Trophoblast cell (in vitro differentiated cells and primary cell): ENCODE data around the gene SPOCK1.

Experiments used
- DNase-seq, 2 donors: peaks; one replicate each; pipeline ENCODE4 v3.0.0-alpha.2; 2016
- H2AFZ ChIP-seq: 2 replicates; pipeline ENCODE4 v1.6.1; 2013; ENCODE audit warnings: low read length, moderate library complexity, mild to moderate bottlenecking; ENCODE audit not compliant: insufficient read depth, poor library complexity
- H2AK5ac ChIP-seq: 2 replicates; pipeline ENCODE4 v1.6.1; 2013; ENCODE audit warnings: mild to moderate bottlenecking, low read length
- H2BK120ac ChIP-seq: 2 replicates; pipeline ENCODE4 v1.6.1; 2013; ENCODE audit warnings: low read length, mild to moderate bottlenecking, moderate library complexity; ENCODE audit not compliant: insufficient read depth, poor library complexity
- H2BK12ac ChIP-seq: 2 replicates; pipeline ENCODE4 v1.6.1; 2013; ENCODE audit warnings: mild to moderate bottlenecking, low read length, moderate library complexity
- H2BK5ac ChIP-seq: 2 replicates; pipeline ENCODE4 v1.6.1; 2013; ENCODE audit warnings: low read length, low read depth, moderate library complexity, mild to moderate bottlenecking; ENCODE audit not compliant: poor library complexity
- H3K14ac ChIP-seq: 2 replicates; pipeline ENCODE4 v1.6.1; 2013; ENCODE audit warnings: mild to moderate bottlenecking, low read length
- H3K18ac ChIP-seq: 2 replicates; pipeline ENCODE4 v1.6.1; 2013; ENCODE audit warnings: mild to moderate bottlenecking, low read length
- H3K23ac ChIP-seq: 2 replicates; pipeline ENCODE4 v1.6.1; 2013; ENCODE audit warnings: low read length
- H3K27ac ChIP-seq: 2 replicates; pipeline ENCODE4 v1.5.1; 2013; ENCODE audit warnings: low read depth, mild to moderate bottlenecking, inconsistent platforms, low read length, moderate library complexity
- H3K27me3 ChIP-seq: 2 replicates; pipeline ENCODE4 v1.6.1; 2013; ENCODE audit warnings: inconsistent platforms, mild to moderate bottlenecking, low read length, moderate library complexity; ENCODE audit not compliant: insufficient read depth
- H3K36me3 ChIP-seq, 2 experiments: 1 replicate in 1 of 2; 2 replicates in 1 of 2; pipeline ENCODE4 v1.6.1; 2013; ENCODE audit warnings: low read length in 2 of 2, mild to moderate bottlenecking in 2 of 2, moderate library complexity in 1 of 2; ENCODE audit not compliant: insufficient read depth in 2 of 2, control insufficient read depth in 1 of 2
- H3K4ac ChIP-seq: 2 replicates; pipeline ENCODE4 v1.6.1; 2013; ENCODE audit warnings: low read depth, mild to moderate bottlenecking, low read length, moderate library complexity
- H3K4me1 ChIP-seq, 2 experiments: 1 replicate in 1 of 2; 2 replicates in 1 of 2; pipeline ENCODE4 v1.6.1; 2013; ENCODE audit warnings: low read length in 2 of 2, mild to moderate bottlenecking in 2 of 2, moderate library complexity in 1 of 2; ENCODE audit not compliant: insufficient read depth in 2 of 2, control insufficient read depth in 1 of 2
- H3K4me2 ChIP-seq: 2 replicates; pipeline ENCODE4 v1.6.1; 2013; ENCODE audit warnings: inconsistent platforms, mild to moderate bottlenecking, low read length, moderate library complexity
- H3K4me3 ChIP-seq: 2 replicates; pipeline ENCODE4 v1.5.1; 2013; ENCODE audit warnings: mild to moderate bottlenecking, low read depth, low read length, inconsistent platforms
- H3K79me1 ChIP-seq: one replicate; pipeline ENCODE4 v1.6.1; 2013; ENCODE audit warnings: low read length
- H3K79me2 ChIP-seq: 2 replicates; pipeline ENCODE4 v1.6.1; 2013; ENCODE audit warnings: low read length, mild to moderate bottlenecking; ENCODE audit not compliant: control insufficient read depth, insufficient read depth, poor library complexity
- H3K9ac ChIP-seq: 2 replicates; pipeline ENCODE4 v1.6.1; 2013; ENCODE audit warnings: mild to moderate bottlenecking, low read length
- H3K9me3 ChIP-seq: 2 replicates; pipeline ENCODE4 v1.6.1; 2013; ENCODE audit warnings: low read depth, mild to moderate bottlenecking, control low read depth, inconsistent platforms, low read length; ENCODE audit not compliant: insufficient read depth
- H4K12ac ChIP-seq: 2 replicates; pipeline ENCODE4 v1.6.1; 2013; ENCODE audit warnings: low read depth, mild to moderate bottlenecking, low read length, moderate library complexity
- H4K8ac ChIP-seq: 2 replicates; pipeline ENCODE4 v1.6.1; 2013; ENCODE audit warnings: low read depth, mild to moderate bottlenecking, low read length, moderate library complexity
- H4K91ac ChIP-seq: one replicate; pipeline ENCODE4 v1.6.1; 2013; ENCODE audit warnings: low read depth, mild to moderate bottlenecking, low read length, moderate library complexity
- WGBS: extraction: QIAGEN DNeasy Blood & Tissue Kit; methylation state at CpG from one replicate; pipeline ENCODE4 v1.1.7; 2013; ENCODE audit warnings: missing lambda C conversion rate; ENCODE audit not compliant: insufficient read length, insufficient coverage; ENCODE audit errors: extremely low coverage; 5-methylcytosine and 5-hydroxymethylcytosine counted together

The SPOCK1 gene

GRCh38 chr5:137409736-137410135 is 89.4 kb downstream of the SPOCK1 start:
- Histone ChIP-seq H3K9me3 (no peaks in the 10 kb centered on the region), H4K12ac (no peak overlapping the region), H3K4me3 (no peak overlapping the region), H3K14ac (no peak overlapping the region), H3K23ac (no peak overlapping the region), H3K4me1 (peaks cover 0 to 3% of the 10 kb centered on the region in 2 experiments), H4K91ac (no peak overlapping the region), H3K27me3 (no peaks in the 10 kb centered on the region), H2BK120ac (no peak overlapping the region), H4K8ac (no peak overlapping the region), H3K4me2 (no peak overlapping the region), H3K79me2 (no peaks in the 10 kb centered on the region), H3K18ac (no peak overlapping the region), H2BK5ac (no peak overlapping the region), H2BK12ac (no peak overlapping the region), H3K9ac (no peak overlapping the region), H3K79me1 (no peaks in the 10 kb centered on the region), H3K4ac (no peak overlapping the region), H2AK5ac (no peak overlapping the region), H3K36me3 (no peaks in the 10 kb centered on the region), H3K27ac (no peak overlapping the region), H2AFZ (no peak overlapping the region)
- DNase-seq: no peak

DNA sequence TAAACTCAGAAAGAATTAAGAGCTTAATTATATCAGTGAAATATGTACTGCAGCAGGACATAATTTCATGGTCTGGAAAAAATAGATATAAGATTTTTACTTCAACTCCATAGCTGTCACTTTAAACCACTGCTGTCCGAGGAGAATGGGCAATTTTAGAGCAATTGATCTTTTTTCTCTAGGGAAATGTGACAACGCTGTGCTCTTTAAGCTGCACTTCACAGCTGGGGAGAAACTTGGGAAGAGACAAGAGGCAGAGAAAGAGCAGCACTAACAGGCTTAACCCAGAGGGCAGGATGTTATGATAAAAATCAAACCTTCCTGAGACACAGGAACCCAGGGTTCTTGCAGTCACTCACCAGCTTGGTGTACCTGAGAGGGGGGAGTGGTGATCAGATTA is 92.0 kb downstream of the SPOCK1 start:
- H3K4ac ChIP-seq: no peak overlapping the region
- no peak overlapping the region for H3K4me2 ChIP-seq
- no peak overlapping the region for H3K9ac ChIP-seq
- H3K14ac ChIP-seq: no peak overlapping the region
- no peaks in the 10 kb centered on the region for H3K27me3 ChIP-seq
- no peak for DNase-seq
- H4K8ac ChIP-seq: no peak overlapping the region
- no peak overlapping the region for H3K18ac ChIP-seq
- H3K9me3 ChIP-seq: no peaks in the 10 kb centered on the region
- H2BK5ac ChIP-seq: no peak overlapping the region
- H3K27ac ChIP-seq: no peak overlapping the region
- no peak overlapping the region for H2BK120ac ChIP-seq
- no peak overlapping the region for H2AK5ac ChIP-seq
- H3K79me1 ChIP-seq: no peaks in the 10 kb centered on the region
- H2BK12ac ChIP-seq: no peak overlapping the region
- H3K4me3 ChIP-seq: no peak overlapping the region
- H3K4me1 ChIP-seq: peaks cover 0 to 3% of the 10 kb centered on the region in 2 experiments
- no peaks in the 10 kb centered on the region for H3K36me3 ChIP-seq
- H2AFZ ChIP-seq: no peak overlapping the region
- no peak overlapping the region for H4K12ac ChIP-seq
- H3K79me2 ChIP-seq: no peaks in the 10 kb centered on the region
- no peak overlapping the region for H4K91ac ChIP-seq
- H3K23ac ChIP-seq: no peak overlapping the region
- WGBS: no CpG with 5 or more reads among the region's 2 CpGs

DNA sequence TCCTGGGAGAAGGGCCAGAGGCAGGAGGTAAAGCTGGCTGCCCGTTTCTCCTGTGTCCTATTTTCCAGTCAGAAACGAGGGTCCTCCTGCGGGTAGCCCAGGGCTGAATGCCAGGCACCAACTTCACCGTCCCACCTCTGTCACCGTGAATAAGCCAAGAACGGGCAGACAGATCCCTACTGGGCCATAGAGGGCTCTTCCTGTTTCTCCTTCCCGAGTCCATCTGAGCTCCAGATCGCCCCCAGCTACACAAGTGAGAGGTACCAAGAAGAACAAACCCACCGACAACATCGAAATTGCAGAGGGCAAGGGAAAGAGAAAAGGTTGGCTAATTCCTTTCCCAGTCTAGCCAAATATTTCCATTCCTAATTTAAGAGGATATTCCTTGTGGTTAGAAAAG is 93.7 kb downstream of the SPOCK1 start:
- H3K18ac ChIP-seq: no peak overlapping the region
- no peaks in the 10 kb centered on the region for H3K9me3 ChIP-seq
- no peak overlapping the region for H3K23ac ChIP-seq
- H3K27ac ChIP-seq: no peak overlapping the region
- no peaks in the 10 kb centered on the region for H3K79me2 ChIP-seq
- no peak overlapping the region for H3K9ac ChIP-seq
- no peak overlapping the region for H2BK12ac ChIP-seq
- no peak overlapping the region for H3K4me2 ChIP-seq
- peaks cover 0 to 3% of the 10 kb centered on the region in 2 experiments for H3K4me1 ChIP-seq
- no peaks in the 10 kb centered on the region for H3K27me3 ChIP-seq
- no CpG with 5 or more reads among the region's 10 CpGs for WGBS
- no peak overlapping the region for H3K14ac ChIP-seq
- H3K4ac ChIP-seq: no peak overlapping the region
- H3K4me3 ChIP-seq: no peak overlapping the region
- H3K79me1 ChIP-seq: no peaks in the 10 kb centered on the region
- no peak overlapping the region for H4K12ac ChIP-seq
- H2AFZ ChIP-seq: no peak overlapping the region
- no peak overlapping the region for H2AK5ac ChIP-seq
- no peak overlapping the region for H2BK120ac ChIP-seq
- H3K36me3 ChIP-seq: no peaks in the 10 kb centered on the region
- no peak overlapping the region for H4K8ac ChIP-seq
- no peak for DNase-seq
- no peak overlapping the region for H4K91ac ChIP-seq
- H2BK5ac ChIP-seq: no peak overlapping the region

DNA sequence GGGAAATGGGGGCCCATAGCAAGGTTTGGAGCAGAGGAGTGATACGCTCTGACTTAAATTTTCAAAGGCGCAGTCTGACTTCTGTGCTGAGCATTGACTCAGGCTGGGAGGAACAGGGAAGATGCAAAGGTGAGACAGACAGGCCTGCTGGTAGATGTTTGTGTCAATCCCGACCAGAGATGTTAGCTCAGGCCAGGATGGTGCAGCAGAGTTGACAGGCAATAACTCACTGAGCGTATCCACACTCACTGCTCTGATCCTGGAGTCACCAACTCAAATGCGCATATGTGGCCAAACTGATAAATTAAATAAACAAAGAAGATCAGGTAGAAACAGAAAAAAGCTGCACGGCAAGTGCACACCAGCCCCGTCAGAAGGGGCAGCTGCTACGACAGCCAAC is 95.3 kb downstream of the SPOCK1 start:
- no peak for DNase-seq
- Histone ChIP-seq H3K4ac (no peak overlapping the region), H2AK5ac (no peak overlapping the region), H3K4me1 (peaks cover 0 to 3% of the 10 kb centered on the region in 2 experiments), H4K91ac (no peak overlapping the region), H4K8ac (no peak overlapping the region), H3K23ac (no peak overlapping the region), H3K27me3 (no peaks in the 10 kb centered on the region), H2BK5ac (no peak overlapping the region), H3K79me2 (no peaks in the 10 kb centered on the region), H3K18ac (no peak overlapping the region), H2BK12ac (no peak overlapping the region), H2AFZ (no peak overlapping the region), H3K4me2 (no peak overlapping the region), H3K9ac (no peak overlapping the region), H3K36me3 (no peaks in the 10 kb centered on the region), H3K79me1 (no peaks in the 10 kb centered on the region), H3K9me3 (no peaks in the 10 kb centered on the region), H3K27ac (no peak overlapping the region), H2BK120ac (no peak overlapping the region), H4K12ac (no peak overlapping the region), H3K4me3 (no peak overlapping the region), H3K14ac (no peak overlapping the region)
- WGBS: no CpG with 5 or more reads among the region's 8 CpGs
